Adipocyte (in vitro differentiated cells): ENCODE results near the gene PMCH.
"Not testable (repeated sequence)": the region's sequence is repeated elsewhere in the genome, so short reads cannot be mapped to it uniquely, and the experiment has no call there.

ENCODE experiments used
- DNase-seq: peaks from one replicate; pipeline ENCODE4 v3.0.0-alpha.2; 2015; ENCODE audit warnings: low read depth
- H3K27me3 ChIP-seq: replicated peaks from 2 replicates; pipeline ENCODE4 v1.7.0; 2013; ENCODE audit warnings: mild to moderate bottlenecking, low read length, moderate library complexity; ENCODE audit not compliant: control insufficient read depth, insufficient read depth
- H3K36me3 ChIP-seq: 2 replicates; pipeline ENCODE4 v1.7.0; 2013; ENCODE audit warnings: low read length, mild to moderate bottlenecking, moderate library complexity; ENCODE audit not compliant: control insufficient read depth, insufficient read depth, severe bottlenecking
- H3K4me1 ChIP-seq: 2 replicates; pipeline ENCODE4 v1.7.0; 2013; ENCODE audit warnings: mild to moderate bottlenecking, low read length, moderate library complexity; ENCODE audit not compliant: control insufficient read depth, insufficient read depth
- H3K4me3 ChIP-seq: 2 replicates; pipeline ENCODE4 v1.7.0; 2013; ENCODE audit warnings: mild to moderate bottlenecking, low read length, moderate library complexity
- H3K9ac ChIP-seq: 2 replicates; pipeline ENCODE4 v1.7.0; 2013; ENCODE audit warnings: mild to moderate bottlenecking, low read length, moderate library complexity
- H3K9me3 ChIP-seq: 2 replicates; pipeline ENCODE4 v1.7.0; 2013; ENCODE audit warnings: mild to moderate bottlenecking, low read length, moderate library complexity; ENCODE audit not compliant: control insufficient read depth

PMCH gene, protein sequence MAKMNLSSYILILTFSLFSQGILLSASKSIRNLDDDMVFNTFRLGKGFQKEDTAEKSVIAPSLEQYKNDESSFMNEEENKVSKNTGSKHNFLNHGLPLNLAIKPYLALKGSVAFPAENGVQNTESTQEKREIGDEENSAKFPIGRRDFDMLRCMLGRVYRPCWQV

DNA sequence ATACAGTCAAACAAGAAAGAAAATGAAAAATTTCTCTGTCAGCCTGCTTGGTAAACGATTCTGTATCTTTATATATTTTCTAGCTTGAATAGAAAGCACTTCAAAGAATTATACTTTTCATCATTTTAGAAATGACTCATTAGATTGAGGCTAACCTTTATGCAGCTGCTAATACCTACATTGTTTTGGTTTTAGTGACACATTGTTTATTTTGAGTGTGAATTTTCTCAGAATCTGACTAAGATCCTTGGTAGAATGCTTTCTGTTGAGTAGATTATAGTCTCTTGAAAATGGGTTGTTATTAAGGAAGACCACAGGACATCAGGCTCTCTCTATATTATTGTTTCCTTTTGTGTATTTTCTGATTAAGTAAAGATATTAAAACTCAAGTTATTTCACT lies at the start of gene PMCH:
Gene PMCH (minus strand): TSS at position 45 of the 400 bp plus-strand sequence. CDS start 63 bp downstream, outside the sequence.
- H3K36me3 ChIP-seq = no peaks in the 10 kb centered on the region
- H3K4me3 ChIP-seq = no peak within 1 kb of the TSS
- no peak within 1 kb of the TSS for H3K9ac ChIP-seq
- DNase-seq = peak; percentile 24
- H3K9me3 ChIP-seq = no peaks in the 10 kb centered on the region
- H3K4me1 ChIP-seq = no peaks in the 10 kb centered on the region
- no peaks in the 10 kb centered on the region for H3K27me3 ChIP-seq

DNA sequence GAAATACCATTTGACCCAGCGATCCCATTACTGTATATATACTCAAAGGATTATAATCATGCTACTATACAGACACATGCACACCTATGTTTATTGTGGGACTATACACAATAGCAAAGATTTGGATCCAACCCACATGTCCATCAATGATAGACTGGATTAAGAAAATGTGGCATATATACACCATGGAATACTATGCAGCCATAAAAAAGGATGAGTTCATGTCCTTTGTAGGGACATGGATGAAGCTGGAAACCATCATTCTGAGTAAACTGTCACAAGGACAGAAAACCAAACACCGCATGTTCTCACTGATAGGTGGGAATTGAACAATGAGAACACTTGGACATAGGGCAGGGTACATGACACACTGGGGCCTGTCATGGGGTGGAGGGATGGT lies 43.2 kb upstream of the PMCH start:
- H3K27me3 ChIP-seq, DNase-seq, H3K9me3 ChIP-seq, H3K9ac ChIP-seq, H3K4me1 ChIP-seq, H3K36me3 ChIP-seq, H3K4me3 ChIP-seq: not testable (repeated sequence)

DNA sequence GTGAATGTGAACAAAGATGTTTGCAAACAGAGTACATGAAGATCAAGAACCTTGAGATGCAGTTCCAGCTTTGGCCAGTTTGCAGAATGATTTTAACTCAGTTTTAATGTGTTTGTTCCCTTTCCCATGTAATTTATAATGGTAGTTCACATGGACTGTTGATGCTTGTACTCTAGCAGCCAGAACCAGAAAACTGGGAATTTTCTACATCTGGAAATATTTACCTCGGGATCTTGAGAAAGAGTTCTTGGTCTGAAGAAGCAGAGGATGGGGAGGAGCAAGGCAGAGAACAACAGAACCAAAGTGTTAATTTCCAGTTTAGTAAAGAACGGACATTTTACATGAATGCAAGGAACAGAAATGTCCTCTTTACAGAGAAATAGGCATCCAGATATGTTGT lies 37.0 kb upstream of the PMCH start:
- Histone ChIP-seq H3K4me1 (peaks cover 21% of the 10 kb centered on the region), H3K4me3 (no peak overlapping the region), H3K9ac (no peak overlapping the region), H3K9me3 (no peaks in the 10 kb centered on the region), H3K36me3 (no peaks in the 10 kb centered on the region), H3K27me3 (no peaks in the 10 kb centered on the region)
- DNase-seq = peak; percentile 29

DNA sequence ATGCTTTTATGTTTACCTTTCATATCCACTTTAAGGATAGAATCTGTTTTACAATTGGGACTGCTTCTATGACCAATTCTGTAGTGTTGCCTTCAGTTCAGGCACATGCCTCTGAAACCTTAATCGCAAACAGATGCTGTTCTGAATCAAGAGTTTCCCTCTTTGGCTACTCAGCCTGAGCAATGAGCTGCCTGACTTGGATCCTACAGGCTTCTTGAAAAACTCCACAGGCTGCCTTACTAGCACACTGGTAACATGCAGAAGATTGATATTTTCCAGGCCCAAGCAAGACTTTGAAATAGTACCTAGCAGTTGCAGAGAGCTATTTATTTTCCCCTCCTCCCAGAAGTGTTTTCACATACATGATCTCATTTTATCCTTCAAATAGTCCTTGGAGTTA lies 34.8 kb upstream of the PMCH start:
- Histone ChIP-seq H3K4me1 (peaks cover 21% of the 10 kb centered on the region), H3K9me3 (no peaks in the 10 kb centered on the region), H3K4me3 (no peak overlapping the region), H3K9ac (peak overlapping the region; percentile 14), H3K36me3 (no peaks in the 10 kb centered on the region), H3K27me3 (no peaks in the 10 kb centered on the region)
- peak; percentile 92 for DNase-seq

DNA sequence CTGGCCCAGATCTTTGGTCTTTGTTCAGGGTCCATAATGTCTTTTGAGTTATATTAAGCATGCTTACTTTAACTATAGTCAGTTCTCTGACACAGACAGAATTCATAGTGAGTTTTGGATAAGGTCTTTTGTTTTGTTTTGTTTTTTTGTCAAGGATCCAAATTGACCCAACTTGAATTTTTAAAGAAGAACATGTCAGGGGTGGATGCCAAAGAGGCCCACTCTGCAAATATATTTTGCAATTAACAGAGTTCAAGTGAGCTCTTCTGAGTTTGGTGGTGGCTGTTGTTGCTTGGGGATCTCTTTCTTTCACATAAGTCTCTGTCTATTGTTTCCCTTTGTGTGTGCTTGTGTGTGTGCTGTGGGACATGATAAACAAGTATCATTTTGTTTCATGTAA lies 34.4 kb upstream of the PMCH start:
- H3K27me3 ChIP-seq = no peaks in the 10 kb centered on the region
- no peaks in the 10 kb centered on the region for H3K9me3 ChIP-seq
- peak overlapping the region; percentile 14 for H3K9ac ChIP-seq
- DNase-seq = peak; percentile 46
- H3K4me1 ChIP-seq = peaks cover 21% of the 10 kb centered on the region
- H3K4me3 ChIP-seq = no peak overlapping the region
- no peaks in the 10 kb centered on the region for H3K36me3 ChIP-seq

DNA sequence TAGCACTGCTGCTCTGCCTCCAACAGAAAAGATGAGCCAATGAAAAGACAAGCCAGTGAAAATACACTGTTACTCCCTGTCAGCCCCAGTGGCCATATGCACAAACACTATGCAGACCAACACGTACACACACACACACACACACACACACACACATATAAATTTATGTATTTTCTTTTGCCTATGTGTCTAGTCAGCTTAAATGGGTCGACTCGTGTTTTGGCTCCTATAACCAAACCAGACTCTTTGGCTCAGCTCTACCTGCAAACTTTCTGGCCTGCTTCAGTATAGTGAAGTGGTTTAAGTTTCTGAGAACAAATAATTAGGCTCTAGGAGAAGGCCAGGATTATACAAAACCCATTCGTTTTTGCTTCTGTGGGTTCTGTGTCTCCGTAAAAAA lies 30.3 kb upstream of the PMCH start:
- Histone ChIP-seq H3K27me3 (no peaks in the 10 kb centered on the region), H3K9me3 (no peaks in the 10 kb centered on the region), H3K4me3 (no peak overlapping the region), H3K36me3 (no peaks in the 10 kb centered on the region), H3K9ac (no peak overlapping the region), H3K4me1 (peaks cover 24% of the 10 kb centered on the region)
- DNase-seq = no peak

DNA sequence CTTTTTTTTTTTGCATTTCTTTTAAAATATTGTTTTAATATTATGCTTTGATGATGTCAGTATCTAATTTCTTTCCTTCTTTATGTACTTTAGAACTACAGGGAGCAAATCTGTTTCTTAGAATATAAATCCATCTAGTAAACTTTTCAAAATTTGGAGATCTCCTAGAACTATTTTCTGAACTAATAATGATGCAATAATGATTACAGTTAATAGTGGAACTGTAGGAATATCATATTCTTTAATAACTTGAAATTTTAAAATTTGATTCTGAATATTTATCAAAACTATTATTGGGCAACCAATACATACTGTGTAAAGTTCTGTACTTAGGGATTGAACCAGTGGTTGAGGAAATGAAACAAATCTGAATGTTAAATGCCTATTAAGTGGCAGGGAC lies 23.1 kb upstream of the PMCH start:
- no peaks in the 10 kb centered on the region for H3K9me3 ChIP-seq
- peaks cover 8% of the 10 kb centered on the region for H3K4me1 ChIP-seq
- H3K4me3 ChIP-seq = no peak overlapping the region
- H3K36me3 ChIP-seq = no peaks in the 10 kb centered on the region
- H3K27me3 ChIP-seq = no peaks in the 10 kb centered on the region
- DNase-seq = no peak
- H3K9ac ChIP-seq = no peak overlapping the region

DNA sequence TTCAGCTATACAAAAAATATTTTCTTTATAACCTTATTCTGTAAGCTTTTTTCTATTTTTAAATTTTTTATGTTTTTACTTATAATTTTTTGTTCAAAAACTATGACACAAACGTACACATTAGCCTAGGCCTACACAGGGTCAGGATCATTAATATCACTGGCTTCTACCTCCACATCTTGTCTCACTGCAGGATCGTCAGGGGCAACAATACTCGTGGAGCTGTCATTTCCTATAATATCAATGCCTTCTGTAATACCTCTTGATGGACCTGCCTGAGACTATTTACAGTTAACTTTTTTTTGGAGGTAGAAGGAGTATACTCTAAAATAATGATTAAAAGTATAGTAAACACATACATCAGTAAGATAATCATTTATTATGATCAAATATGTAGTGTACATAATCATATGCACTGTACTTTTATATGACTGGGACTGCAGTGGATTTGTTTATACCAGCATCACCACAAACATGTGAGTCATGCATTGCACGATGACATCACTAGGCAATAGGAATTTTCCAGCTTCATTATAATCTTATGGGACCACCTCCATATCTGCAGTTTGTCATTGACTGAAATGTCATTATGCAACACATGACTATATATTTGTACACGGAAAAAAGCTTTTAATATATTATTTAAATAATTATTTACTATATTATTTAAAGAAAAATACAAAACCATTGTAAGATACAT lies 18.5 kb upstream of the PMCH start:
- Histone ChIP-seq H3K9me3 (no peaks in the 10 kb centered on the region), H3K4me3 (no peak overlapping the region), H3K36me3 (no peaks in the 10 kb centered on the region), H3K27me3 (no peaks in the 10 kb centered on the region), H3K9ac (no peak overlapping the region), H3K4me1 (no peaks in the 10 kb centered on the region)
- peak; percentile 69 for DNase-seq

DNA sequence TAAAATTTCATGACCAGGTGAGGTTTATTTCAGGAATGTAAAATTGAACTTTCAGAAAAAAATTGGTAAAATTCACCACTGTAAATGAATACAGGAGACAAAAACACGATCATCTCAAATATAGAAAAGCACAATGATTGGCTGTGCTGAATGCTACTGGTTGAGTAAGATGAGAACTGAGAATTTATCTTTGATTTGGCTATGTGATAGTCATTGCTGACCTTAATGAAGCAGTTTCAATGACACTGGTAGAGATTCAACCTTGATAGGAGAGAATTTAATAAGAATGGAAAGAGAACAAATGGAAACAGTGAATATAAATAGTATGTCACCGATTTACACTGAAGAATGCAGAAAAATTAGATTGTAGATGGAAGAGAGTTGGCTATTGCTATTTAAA lies 6.4 kb upstream of the PMCH start:
- Histone ChIP-seq H3K4me1 (no peaks in the 10 kb centered on the region), H3K9me3 (peaks cover 5% of the 10 kb centered on the region), H3K36me3 (no peaks in the 10 kb centered on the region), H3K4me3 (no peak overlapping the region), H3K9ac (no peak overlapping the region), H3K27me3 (no peaks in the 10 kb centered on the region)
- DNase-seq = no peak

DNA sequence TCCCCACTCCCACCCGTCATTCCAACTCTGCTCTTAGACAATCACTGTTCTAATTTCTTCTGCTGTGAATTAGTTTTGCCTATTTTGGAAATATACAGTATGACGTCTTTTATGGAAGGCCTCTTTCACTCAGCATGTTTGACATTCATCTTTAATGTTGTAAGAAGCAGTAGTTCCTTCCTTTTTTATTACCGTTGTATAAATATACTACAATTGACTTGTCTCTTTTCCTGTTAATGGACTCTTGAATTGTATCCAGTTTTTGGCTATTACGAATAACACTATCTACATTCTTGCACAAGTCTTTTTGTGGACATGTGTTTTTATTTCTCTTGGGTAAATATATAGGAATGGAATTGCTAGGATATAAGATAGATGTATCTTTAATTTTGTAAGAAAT lies 4.9 kb upstream of the PMCH start:
- Histone ChIP-seq H3K4me3 (no peak overlapping the region), H3K9ac (no peak overlapping the region), H3K27me3 (no peaks in the 10 kb centered on the region), H3K4me1 (no peaks in the 10 kb centered on the region), H3K36me3 (no peaks in the 10 kb centered on the region), H3K9me3 (no peaks in the 10 kb centered on the region)
- DNase-seq = no peak

DNA sequence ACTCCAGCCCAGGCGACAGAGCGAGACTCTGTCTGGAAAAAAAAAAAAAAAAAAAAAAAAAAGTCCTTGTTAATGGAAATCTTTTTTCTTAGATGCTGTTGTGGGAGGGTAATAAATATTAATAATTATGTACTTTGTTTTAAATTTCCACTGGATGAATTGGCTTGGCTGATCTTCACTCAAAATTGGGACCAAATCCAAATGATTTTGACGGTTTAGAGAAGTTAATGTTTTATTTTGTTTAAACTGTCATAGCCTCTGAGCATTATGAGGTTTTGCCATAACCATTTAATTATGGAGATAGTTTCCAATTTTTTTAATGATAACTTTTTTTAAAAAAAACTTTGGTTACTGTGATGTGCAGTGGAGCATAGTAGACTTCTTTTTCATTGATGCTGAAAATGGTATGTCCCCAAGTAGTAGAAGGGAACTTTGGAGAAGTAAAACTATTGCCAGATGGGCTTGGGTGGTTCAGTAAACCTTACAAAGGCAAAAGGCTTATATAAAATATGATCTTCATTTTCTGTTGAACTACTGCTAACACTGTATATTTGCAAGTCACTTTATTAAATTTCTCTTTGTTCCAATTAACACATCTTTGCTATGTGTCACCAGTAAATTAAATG lies 3.9 kb upstream of the PMCH start:
- no peak for DNase-seq

More for the DNA sequence above, 3.9 kb upstream of the PMCH start:
- Histone ChIP-seq H3K27me3 (no peaks in the 10 kb centered on the region), H3K4me3 (no peak overlapping the region), H3K9ac (no peak overlapping the region), H3K9me3 (no peaks in the 10 kb centered on the region), H3K36me3 (no peaks in the 10 kb centered on the region), H3K4me1 (no peaks in the 10 kb centered on the region)
